Measurements from ENCODE around the gene CTPS2. TPM values are rescaled to one million over a fixed set of nuclear protein-coding genes. Genes with fewer than 3 reads are reported as not detected.
A peak's percentile ranks its signal among the peaks of the same experiment; 100 is the strongest.

The CTPS2 gene
- polyA plus RNA-seq, 1 donor: 20.8 TPM

DNA sequence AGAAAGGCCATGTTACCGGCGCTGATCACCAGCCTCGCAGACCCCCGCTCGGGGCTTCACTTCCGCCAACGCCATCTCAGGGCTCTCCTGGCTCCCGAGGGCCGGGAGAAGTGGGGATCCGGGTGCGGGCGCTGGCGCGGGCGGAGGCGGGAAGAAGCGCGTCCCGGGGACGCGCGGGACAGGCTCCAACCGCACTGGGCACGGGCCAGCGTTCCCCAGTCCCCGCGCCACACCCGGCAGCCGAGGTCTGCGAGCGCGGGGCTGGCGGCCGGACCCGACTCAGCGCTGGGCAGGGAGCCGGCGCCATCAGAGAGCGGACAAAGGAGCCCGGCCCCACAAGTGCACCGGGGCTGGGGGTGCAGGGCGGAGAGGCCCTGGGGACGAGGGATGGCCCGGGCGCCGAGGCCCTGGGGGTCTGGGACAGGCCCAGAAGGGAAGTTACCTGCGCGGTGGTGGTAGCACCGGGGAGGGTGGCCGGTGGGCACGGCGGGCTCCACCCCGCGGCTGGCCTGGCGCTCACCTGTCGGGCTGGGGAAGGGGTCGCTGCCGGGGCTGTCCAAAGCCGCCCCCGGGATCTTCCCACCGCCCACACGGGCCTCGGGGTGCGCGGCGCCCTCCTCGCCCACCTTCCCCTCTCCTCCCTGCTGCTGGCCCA is 449 bp downstream of the CTPS2 start:
- DNase-seq: peak; percentile 13

DNA sequence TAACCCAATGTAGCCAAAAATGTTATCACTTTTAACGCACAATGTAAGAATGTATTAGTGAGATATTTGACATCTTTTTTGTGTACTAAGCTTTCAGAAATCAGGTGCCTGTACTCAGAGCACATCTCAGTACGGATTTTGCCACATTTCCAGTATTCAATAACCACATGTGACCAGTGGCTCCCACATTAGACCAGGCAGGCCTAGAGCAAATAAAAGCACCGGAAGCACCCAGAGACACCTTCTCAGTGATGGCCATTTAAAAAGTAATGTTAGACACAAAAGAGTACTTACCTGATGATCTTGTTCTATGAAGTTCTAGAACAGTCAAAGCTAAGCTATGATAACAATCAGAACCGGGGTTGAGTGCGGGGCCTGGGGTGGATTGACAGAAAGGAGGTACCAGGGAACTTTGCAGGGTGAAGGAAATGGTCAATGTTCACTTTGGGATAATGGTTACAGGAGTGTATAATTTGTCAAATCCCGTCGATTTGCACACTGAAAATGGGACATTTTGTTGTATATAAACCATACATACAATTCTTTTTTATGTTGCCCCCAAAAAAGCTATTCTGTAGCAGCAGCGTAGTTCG is 1.2 kb downstream of the CTPS2 start:
- no peak for DNase-seq

DNA sequence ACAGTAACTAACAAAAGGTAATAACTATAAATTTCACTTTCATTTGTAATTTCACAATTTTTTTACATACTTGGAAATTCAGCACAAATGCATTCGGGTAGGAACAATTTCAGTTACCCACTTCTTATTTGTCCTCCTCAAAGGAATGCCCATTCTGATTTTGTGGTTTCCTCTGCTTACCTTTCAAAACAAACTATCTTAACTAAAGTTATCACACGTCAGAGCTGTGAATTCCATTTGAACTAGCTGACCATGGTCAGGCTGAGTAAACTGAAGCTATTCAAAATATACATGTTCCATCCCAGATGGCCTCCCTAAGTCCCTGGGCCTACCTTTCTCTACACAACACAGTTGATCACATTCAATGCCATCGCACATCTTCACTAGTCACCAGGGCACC is 4.5 kb downstream of the CTPS2 start:
- no peak for DNase-seq

DNA sequence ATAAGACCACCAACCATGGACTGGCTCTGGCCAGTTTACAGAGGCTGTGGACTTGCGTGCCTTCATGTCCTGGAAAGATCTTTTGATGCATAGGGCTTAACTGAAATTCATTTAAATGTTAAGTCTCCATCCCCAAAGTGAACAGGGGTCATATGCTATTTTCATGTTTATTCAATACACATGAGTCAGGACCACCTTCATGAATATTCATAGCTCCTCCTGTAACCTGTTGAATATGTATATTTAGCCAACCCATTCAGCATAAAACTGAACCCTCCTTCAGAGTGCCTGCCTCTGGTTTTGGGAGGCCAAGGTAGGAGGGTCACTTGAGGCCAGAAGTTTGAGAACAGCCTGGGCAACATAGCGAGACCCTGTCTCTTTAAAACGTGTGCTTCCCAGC is 7.1 kb downstream of the CTPS2 start:
- DNase-seq: no peak

DNA sequence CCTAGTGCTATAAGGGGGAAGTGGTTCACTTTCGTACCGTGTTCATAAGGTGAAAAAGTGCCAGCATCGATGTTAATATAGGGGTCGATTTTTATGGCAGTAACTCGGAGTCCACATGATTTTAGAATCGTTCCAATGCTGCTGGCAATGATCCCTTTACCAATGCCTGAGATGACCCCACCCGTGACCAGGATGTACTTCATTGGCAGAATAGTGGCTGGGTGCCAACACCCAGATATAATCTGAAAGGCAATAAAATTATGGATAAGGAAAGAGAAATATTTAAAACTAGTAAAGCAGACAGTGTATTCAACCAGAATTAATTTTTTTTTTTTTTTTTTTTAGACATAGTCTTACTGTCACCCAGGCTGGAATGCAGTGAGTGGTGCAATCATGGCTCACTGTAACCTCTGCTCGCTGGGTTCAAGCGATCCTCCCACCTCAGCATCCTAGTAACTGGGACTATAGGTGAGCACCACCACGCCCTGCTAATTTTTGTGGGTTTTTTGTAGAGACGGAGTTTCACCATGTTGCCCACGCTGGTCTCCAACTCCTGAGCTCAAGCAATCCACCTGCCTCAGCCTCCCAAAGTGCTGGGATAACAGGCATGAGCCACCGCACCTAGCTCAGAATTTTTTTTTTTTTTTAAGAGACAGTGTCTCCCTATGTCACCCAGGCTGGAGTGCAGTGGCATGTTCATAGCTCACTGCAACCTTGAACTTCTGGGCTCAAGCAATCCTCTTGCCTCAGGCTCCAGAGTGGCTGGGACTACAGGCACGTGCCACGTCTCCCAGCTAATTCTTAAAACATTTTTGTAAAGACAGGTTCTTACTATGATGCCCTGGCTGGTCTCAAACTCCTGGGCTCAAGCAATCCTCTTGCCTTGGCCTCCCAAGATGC is 9.5 kb downstream of the CTPS2 start:
- DNase-seq: no peak

DNA sequence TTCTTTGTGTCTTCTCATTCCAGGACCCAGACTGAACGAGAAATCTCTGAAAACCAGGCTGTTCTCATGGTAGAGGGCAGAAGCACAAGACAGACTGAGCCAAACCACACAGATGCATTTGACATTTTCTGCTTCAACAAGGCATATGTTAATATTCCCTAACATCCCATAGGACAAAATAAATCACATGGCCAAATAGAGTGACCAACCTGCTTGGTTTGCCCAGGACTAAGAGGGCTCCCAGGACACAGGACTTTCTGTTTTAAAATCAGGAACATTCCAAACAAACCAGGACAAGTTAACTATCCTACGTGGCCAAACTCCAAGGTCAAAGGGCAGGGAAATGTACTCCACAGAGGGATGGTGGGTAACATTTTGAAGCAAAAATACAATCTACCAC is 11.7 kb downstream of the CTPS2 start:
- DNase-seq: no peak

DNA sequence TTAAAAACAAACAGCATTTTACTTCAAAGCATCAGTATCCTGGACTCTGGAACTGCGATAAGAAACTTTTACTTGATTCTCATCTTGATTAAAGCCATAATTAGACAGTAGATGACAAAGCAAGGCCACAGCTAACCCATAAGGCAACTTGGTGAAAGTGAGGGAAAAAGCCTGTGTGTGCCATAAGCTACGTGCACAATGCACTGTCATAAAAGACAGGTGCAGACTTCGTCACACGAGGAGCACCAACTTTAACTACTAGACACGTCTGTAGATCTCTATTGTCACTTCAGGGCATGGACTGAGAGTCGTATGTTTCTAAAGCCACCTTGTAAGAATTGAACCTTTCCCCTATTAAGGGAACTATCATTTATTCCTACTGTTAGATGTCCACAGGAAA is 13.1 kb downstream of the CTPS2 start:
- no peak for DNase-seq

DNA sequence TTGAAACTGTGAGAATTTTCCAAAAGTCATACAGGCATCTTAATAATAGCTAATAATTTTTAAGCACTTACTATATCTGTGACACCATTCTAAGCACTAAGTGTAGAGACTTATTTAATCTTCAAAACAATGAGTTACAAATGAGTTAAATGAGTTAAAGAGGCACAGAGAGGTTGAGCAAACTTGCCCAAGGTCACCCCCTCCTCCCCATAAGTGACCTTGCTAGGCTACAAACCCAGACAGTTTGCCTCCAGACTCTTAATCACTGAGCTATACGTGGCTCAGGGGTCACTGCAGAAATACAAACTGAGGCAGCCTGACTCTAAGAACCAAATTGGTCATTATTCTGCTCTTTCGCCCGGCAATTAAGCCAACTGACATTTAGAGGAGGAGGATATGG is 15.5 kb downstream of the CTPS2 start:
- no peak for DNase-seq

DNA sequence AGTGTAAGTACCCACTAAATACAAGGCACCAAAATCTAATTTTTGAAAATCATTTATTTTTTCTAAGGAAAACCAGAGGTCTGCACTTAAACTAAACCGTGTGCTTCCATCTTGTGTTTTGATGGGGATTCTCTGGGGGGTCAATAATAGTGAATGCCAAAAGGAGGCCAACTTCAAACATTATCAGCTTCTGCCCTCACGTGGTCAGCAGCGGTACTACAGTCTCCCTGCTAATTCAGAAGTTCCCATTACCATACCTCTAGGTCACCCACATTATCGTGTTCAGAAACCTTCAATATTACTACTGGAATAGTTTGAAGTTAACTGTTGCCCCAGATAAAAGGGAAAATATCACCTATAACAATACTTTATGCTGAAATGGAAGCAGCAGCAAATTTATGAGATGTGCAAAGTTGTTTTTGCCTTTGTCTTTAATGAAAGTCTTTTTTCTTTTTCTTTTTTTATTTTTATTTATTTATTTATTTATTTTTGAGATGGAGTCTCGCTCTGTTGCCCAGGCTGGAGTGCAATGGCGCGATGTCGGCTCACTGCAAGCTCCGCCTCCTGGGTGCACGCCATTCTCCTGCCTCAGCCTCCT is 17.3 kb downstream of the CTPS2 start:
- peak; percentile 23 for DNase-seq

DNA sequence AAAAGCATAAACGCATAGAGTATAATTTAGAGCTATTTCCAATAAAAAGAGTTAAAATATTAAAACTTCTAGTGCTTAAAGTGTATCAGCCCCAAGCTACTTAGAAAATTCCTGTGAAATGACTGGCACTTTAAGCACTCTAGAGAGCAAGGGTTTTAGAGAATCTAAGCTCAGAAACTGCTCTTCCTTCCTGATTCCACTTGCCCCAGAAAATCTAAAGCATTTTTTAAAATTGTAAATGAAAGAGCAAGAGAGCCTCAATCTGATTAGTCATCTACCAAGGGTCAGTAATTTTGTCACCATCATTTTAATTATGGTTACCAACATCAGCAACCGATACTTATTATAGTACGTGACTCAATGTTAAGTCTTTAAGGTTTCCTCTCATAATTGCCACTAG is 25.0 kb downstream of the CTPS2 start:
- DNase-seq: no peak

DNA sequence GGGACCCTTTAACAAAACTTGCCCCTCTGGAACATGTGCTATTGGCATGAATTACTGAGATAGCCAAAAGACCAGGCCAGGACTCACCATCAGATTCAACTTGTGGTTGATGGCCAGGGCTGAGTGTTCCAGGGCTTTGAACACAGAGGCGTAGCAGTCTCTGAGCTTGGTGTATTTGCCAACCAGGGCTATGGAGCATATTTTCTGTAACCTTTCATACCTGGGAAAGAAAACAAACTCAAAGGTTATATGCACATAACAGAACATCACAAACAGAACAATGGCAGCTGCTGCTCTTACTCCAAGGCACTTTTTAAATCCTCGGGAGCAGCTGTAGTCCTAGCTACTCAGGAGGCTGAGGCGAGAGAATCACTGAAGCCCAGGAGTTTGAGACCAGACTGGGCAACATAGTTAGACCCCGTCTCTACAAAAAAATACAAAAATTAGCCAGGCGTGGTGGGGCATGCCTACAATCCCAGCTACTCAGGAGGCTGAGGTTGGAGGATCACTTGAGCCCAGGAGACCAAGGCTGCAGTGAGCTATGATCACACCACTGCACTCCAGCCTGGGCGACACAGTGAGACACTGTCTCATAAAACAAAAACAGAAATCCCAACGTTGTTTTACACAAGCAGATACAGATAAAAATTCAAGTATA is 29.3 kb downstream of the CTPS2 start:
- DNase-seq: no peak

DNA sequence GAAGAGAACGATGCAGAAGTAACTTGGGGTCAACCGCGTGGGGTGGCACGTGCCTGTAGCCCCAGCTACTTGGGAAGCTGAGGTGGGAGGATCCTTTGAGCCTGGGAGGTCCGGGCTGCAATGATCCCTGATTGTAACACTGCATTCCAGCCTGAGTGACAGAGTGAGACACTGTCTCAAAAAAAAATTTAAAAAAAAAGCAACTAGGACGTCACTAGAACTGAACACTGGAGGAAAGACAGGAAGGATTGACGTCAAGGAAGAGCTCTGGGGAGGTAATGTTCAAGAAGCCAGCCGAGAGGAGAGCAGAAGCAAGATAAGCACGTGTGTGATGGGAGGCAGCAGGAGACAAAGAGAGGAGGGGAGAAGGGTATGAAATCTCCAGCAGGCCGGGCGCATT is 33.8 kb downstream of the CTPS2 start:
- DNase-seq: no peak

DNA sequence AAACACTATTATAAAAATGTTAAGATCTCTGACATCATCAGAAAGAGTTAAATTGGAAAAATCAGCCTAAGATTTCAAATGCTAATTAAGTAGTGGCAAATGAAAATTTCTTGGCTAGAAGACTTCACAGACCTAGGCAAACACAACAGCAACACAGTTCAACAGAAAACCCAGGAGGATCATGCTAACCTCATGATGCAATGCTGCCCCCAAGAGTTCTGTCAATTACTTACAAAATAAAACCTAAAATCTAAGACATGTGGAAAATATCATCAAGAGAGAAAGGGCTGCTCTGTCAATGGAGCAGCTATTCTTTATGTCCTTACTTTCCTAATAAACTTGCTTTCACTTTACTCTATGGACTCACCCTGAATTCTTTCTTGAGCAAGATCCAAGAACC is 41.5 kb downstream of the CTPS2 start:
- DNase-seq: peak; percentile 23

DNA sequence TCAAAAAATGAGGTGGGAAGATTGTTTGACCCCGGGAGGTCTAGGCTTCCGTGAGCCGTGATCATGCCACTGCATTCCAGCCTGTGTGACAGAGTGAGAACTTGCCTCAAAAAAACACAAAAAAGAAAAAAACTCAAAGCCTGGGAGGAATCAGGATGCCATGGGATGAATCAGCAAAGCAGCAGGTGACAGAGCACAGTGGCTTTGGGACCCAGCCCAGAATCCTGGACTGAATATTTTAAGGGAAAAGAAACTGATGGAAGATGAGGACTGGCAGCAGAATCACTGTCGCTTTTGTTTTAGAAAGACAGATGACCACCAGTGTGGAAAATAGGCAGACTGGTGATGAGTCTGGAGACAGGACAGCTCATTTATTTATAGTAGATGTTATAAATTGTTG is 45.9 kb downstream of the CTPS2 start:
- DNase-seq: no peak

DNA sequence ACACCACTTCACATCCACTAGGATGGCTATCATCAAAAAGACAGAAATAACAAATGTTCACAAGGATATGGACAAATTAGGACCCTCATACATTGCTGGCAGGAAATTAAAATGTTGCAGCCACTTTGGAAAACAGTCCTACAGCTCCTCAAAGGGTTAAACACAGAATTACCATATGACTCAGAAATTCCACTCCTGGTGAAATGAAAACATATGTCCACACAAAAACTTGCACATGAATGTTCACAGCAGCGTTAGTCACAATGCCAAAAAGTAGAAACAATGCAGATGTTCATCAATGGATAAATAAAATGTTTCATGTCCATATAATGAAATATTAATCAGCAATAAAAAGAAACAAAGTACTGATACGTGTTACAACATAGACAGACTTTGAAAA is 47.4 kb downstream of the CTPS2 start:
- DNase-seq: no peak

DNA sequence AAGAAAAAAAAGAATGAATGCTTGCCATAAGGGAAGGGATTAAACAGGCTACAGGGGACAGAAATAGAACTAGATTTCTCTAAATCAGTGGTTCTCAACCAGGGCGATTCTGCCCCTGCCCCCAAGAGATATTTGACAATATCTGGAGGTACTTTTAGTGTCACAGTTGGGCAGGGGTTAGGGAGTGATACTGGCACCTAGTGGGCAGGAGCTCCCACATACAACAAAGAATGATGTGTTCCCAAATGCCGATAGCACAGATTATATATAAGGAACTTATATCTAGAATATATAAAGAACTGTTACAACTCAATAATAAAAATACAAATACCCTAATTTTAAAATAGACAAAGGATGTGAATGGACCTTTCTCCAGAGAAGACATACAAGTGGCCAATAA is 47.8 kb downstream of the CTPS2 start:
- DNase-seq: no peak

DNA sequence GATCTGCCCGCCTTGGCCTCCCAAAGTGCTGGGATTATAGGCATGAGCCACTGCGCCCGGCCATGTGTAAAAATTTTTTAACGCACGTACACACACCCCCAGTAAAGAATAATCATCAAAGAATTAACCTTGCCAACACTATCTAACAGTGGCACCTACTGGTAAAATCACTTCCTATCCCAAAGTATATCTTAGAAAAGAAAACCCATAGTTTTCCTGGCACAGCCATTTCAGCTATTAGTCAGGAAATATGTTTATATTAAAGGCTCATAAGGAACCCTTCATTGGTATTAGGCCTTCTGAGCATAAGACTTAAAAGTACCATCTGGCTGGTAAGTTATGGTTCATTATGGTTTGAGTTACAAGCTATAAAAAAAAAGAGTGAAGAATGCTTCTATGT is 48.4 kb downstream of the CTPS2 start:
- DNase-seq: no peak

DNA sequence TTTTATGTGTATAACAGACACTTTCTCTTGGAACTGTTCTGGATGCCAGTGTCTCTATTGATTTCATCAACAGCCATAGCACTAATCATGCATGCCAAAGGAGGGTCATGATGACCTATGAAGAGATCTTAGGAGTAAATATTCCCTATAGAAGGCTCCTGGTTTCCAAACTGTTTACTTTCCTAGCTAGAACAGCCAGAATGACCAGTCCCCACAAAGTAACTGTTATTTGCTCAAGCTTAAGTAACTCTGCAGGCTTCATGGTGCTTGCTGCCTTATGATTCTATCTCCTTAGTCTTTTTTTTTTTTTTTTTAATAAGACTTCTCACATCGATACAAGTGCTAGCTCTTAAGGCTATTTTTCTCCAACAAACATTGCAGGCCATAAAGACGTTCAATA is 50.1 kb downstream of the CTPS2 start:
- DNase-seq: no peak

DNA sequence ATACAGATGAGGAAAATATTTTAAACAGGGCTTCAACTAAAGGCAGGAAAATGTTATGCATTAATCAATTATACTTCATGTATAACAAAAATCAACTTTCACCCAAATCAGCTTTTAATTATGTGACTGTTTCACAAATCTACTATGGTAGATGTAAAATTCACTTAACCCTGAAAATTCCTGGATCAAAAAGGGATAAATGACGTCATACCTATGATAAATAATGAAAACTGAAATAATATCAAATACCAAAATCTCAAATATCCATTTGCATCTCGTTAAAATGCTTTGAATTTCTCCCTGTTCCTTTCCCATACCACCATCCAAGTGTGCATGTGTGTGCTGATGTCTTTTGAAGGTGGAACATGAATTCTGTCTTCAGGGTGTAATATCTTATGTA is 51.0 kb downstream of the CTPS2 start:
- DNase-seq: no peak

DNA sequence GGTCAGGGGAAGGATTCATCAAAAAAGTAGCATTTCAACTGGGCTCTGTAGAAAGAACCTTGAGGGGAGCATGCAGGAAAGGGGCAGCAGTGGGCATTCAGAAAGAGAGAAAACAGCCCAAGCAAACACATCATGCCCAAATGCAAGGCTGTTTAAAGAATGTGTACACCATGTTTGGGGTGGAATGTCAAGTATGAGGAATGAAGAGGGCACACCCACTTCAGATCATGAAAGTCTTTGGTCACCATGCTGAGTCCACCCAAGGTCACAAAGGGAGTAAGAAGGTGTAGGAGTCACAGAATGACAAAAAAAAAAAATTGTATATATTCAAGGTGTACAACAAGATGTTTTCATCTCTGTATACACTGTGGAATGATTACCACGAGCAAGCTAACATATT is 53.1 kb downstream of the CTPS2 start:
- no peak for DNase-seq

DNA sequence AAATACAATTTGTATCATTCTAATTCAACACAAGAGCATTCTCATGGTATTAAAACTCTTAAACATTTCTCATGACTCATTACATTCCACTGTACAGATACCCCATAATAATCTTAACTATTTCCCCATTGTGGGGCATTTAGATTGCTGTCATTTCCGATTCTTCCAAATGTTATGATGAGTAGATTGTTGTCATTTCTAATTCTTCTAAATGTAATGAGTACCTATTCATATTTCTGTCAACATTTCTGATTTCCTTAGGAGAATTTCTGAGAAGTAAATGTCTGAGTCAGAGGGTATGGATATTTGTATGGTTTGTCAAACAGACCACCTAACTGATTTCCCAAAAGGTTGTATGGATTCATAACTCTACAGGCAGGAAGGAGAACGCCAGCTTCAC is 54.2 kb downstream of the CTPS2 start:
- no peak for DNase-seq

DNA sequence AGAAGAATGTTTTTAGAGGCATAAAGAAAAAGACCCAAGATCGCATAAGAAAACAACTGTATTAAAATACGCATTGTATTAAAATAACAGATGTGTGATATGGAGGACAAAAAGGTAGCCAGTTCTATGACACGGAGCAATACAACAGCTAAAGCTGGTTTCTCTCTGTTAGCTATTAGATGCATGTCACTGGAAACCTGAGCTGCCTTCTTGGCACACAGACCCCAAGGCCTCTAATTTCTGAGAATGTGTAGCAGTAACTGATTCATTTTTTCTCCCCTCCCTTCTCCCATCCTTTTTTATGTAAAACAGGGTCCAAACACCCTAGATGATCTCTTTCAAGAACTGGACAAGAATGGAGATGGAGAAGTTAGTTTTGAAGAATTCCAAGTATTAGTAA is 58.4 kb downstream of the CTPS2 start:
- peak; percentile 3 for DNase-seq

DNA sequence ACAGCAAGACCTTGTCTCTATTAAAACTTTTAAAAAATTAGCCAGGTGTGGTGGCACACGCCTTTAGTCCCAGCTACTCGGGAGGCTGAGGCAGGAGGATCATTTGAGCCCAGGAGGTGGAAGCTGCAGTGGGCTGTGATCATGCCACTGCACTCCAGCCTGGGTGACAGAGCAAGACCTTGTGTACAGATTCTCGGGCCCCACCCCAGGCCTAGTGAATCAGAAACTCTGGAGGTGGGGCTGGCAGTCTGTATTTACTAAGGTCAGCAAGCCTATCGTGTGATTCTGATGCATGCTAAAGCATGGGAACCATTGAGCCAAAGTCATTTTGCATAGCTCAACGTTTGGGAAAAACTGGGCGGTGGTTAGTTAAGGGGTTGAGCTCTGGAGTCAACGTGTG is 59.0 kb downstream of the CTPS2 start:
- DNase-seq: no peak

Measured in hindlimb muscle (tissue), 1 donor.